HepG2 (cell line): Measurements from ENCODE around the gene SGK1. TPM values are rescaled to one million over a fixed set of nuclear protein-coding genes. Genes with fewer than 3 reads are reported as not detected.

Experiments used
- CHD4 ChIP-seq: fragments of 200-600 bp; sonication (generic); IDR thresholded peaks from 2 replicates; pipeline ENCODE4 v1.7.0; 2017; ENCODE audit warnings: mild to moderate bottlenecking, low read length, borderline replicate concordance
- DNMT1 ChIP-seq: sonication (generic); formaldehyde crosslinking; IDR thresholded peaks from 2 replicates; pipeline ENCODE4 v1.5.1; 2020; ENCODE audit warnings: mild to moderate bottlenecking, missing genetic modification reagents
- KDM5A ChIP-seq: fragments of 200-600 bp; sonication (generic); IDR thresholded peaks from 2 replicates; pipeline ENCODE4 v1.7.0; 2018; ENCODE audit warnings: antibody characterized with exemption, mild to moderate bottlenecking, low read length, borderline replicate concordance
- MAFK ChIP-seq, 2 experiments: IDR thresholded peaks in 1 of 2; conservative IDR thresholded peaks in 1 of 2; 2 replicates each; pipeline ENCODE4 v1.6.1; 2011; ENCODE audit warnings: improper control_type of control experiment in 2 of 2, low read length in 2 of 2
- MIER3 ChIP-seq: IDR thresholded peaks from 2 replicates; pipeline ENCODE4 v1.6.1; 2016; ENCODE audit warnings: missing compliant biosample characterization, borderline replicate concordance
- MYPOP ChIP-seq: sonication (generic); formaldehyde crosslinking; IDR thresholded peaks from 2 replicates; pipeline ENCODE4 v1.8.1; 2023; ENCODE audit warnings: mild to moderate bottlenecking, moderate library complexity, missing genetic modification reagents
- SIX4 ChIP-seq: sonication (generic); formaldehyde crosslinking; IDR thresholded peaks from 2 replicates; pipeline ENCODE4 v1.4.0; 2020; ENCODE audit warnings: missing genetic modification reagents
- STAT6 ChIP-seq: sonication (generic); formaldehyde crosslinking; IDR thresholded peaks from 2 replicates; pipeline ENCODE4 v1.4.0; 2020; ENCODE audit warnings: missing genetic modification reagents, mild to moderate bottlenecking, borderline replicate concordance
- ZBTB10 ChIP-seq: sonication (generic); formaldehyde crosslinking; IDR thresholded peaks from 2 replicates; pipeline ENCODE4 v1.4.0; 2020; ENCODE audit warnings: missing genetic modification reagents, borderline replicate concordance
- ZBTB14 ChIP-seq: sonication (generic); formaldehyde crosslinking; IDR thresholded peaks from 2 replicates; pipeline ENCODE4 v1.4.0; 2020; ENCODE audit warnings: missing genetic modification reagents
- ZNF318 ChIP-seq: sonication (generic); formaldehyde crosslinking; IDR thresholded peaks from 2 replicates; pipeline ENCODE4 v1.4.0; 2020; ENCODE audit warnings: mild to moderate bottlenecking, missing genetic modification reagents
- ZNF678 ChIP-seq: sonication (generic); formaldehyde crosslinking; IDR thresholded peaks from 2 replicates; pipeline ENCODE4 v1.4.0; 2020; ENCODE audit warnings: mild to moderate bottlenecking, missing genetic modification reagents
- polyA plus RNA-seq, 8 experiments: library from polyadenylated mRNA; depleted of rRNA in 3 of 8; stranded (reverse) in 7 of 8; unstranded in 1 of 8; fragments of >200 nt; fragmentation: Illumina TruSeq in 4 of 8; extraction: Trizol in 4 of 8; gene quantifications; 2 replicates each; pipeline versions ENCODE4 v1.2.1 to v1.2.3, GENCODE V29; 2011 to 2016; ENCODE audit warnings: low read depth in 4 of 8, missing spikeins in 1 of 8, mixed read lengths in 1 of 8; ENCODE audit not compliant: insufficient read depth in 1 of 8
- total RNA-seq, 5 experiments: library from RNA; depleted of rRNA; stranded (reverse); fragments of >200 nt; fragmentation: Illumina TruSeq; extraction: Trizol; gene quantifications; 2 replicates each; pipeline ENCODE4 v1.2.3, GENCODE V29; 2016; ENCODE audit warnings: low read depth in 1 of 5

Gene SGK1
- total and polyA plus RNA-seq, 2 of the 13 experiments (the other 11 are each of a cell fraction or from before 2014, with no cell fraction given) = 56.1 to 56.2 TPM

- TF ChIP-seq ZNF318 (CRISPR knock-in tag) (no peak), DNMT1 (CRISPR knock-in tag) (no peak), ZBTB10 (CRISPR knock-in tag) (no peak; the same call in 1 of the 2 replicates), SIX4 (CRISPR knock-in tag) (no peak), KDM5A (no peak), STAT6 (no peak), ZNF678 (no peak), CHD4 (no peak; the same call in 1 of the 2 replicates), MYPOP (CRISPR knock-in tag) (no peak), ZBTB14 (CRISPR knock-in tag) (no peak), MAFK (conservative IDR thresholded peaks at IDR 0.05 in 1 of 2, IDR thresholded peaks at IDR 0.05 in 1 of 2; ENCODE audit: low read length in 2 of 2) (no peak), MIER3 (CRISPR knock-in tag) (no peak)
These were observed 142.2 kb downstream of the SGK1 start (continued) for GRCh38 chr6:134175532-134176263.
